ENCODE results near the gene KANSL1L. TPM values are rescaled to one million over a fixed set of nuclear protein-coding genes. Genes with fewer than 3 reads are reported as not detected.

KANSL1L gene
- total and polyA plus RNA-seq, 11 donors, result 6.1 to 24.9 (median 18.0) TPM

GRCh38 chr2:210170196-210170445, 1.1 kb downstream of the KANSL1L start:
- TF ChIP-seq CTCF (IDR thresholded peaks at IDR 0.05), result no peak
- TF ChIP-seq POLR2A (IDR thresholded peaks at IDR 0.05), result no peak
- H3K4me1 ChIP-seq, result peaks cover 3 to 52% (median 37%) of the 10 kb centered on the region in 12 donors

GRCh38 chr2:210169516-210170195, 1.6 kb downstream of the KANSL1L start:
- no peaks in the 10 kb centered on the region for H3K27me3 ChIP-seq
- H3K27ac ChIP-seq, result peak overlapping the region; percentile 97 to 100 (median 99)
- no peaks in the 10 kb centered on the region for H3K9me3 ChIP-seq
- ATAC-seq (peak in 1 of 4 donors; percentile 4), DNase-seq (no peak)
- 20 to 26% (median 23%) methylated on average over 6 of the region's 6 CpGs for WGBS, 4 donors
- intact Hi-C loops (cut with DNase I), result loop anchor here in 5 of 10 donors (2.0 to 10.0 kb wide), 3 partner anchors 65 to 167 kb away; partner anchors contain the start of gene RPE (in 5 of the 5)
- H3K4me3 ChIP-seq, result peak overlapping the region; percentile 32 to 97 (median 90)
- no peaks in the 10 kb centered on the region for H3K36me3 ChIP-seq
- no peak for TF ChIP-seq CTCF (IDR thresholded peaks at IDR 0.05)
- no peak for TF ChIP-seq POLR2A (IDR thresholded peaks at IDR 0.05)
- H3K4me1 ChIP-seq, result peaks cover 3 to 52% (median 37%) of the 10 kb centered on the region in 12 donors

More at GRCh38 chr2:210170196-210170445, 1.1 kb downstream of the KANSL1L start:
- Histone ChIP-seq H3K4me3 (peak overlapping the region; percentile 32 to 97 (median 90)), H3K27me3 (no peaks in the 10 kb centered on the region), H3K27ac (peak overlapping the region; percentile 97 to 100 (median 99)), H3K9me3 (no peaks in the 10 kb centered on the region), H3K36me3 (no peaks in the 10 kb centered on the region)
- ATAC-seq, result no peak
- 0 to 1% (median 0%) methylated on average over 6 of the region's 6 CpGs for WGBS, 4 donors
- no peak for DNase-seq
- intact Hi-C loops (cut with DNase I), result loop anchor here in 5 of 10 donors (2.0 to 5.0 kb wide), 2 partner anchors 167 to 168 kb away; partner anchors contain the start of gene RPE (in 5 of the 5)

- Histone ChIP-seq H3K27ac (peak overlapping the region in 11 of 12 donors; percentile 18 to 100 (median 99)), H3K27me3 (no peaks in the 10 kb centered on the region), H3K4me1 (peaks cover 4 to 59% (median 47%) of the 10 kb centered on the region in 12 donors), H3K9me3 (no peaks in the 10 kb centered on the region), H3K36me3 (no peaks in the 10 kb centered on the region), H3K4me3 (peak overlapping the region in 2 of 12 donors; percentile 13 to 91)
- intact Hi-C loops (cut with DNase I), result loop anchor here in 1 of 10 donors (10.0 kb wide), 1 partner anchor 62 kb away; no protein-coding TSS in a partner anchor
- 21 to 63% (median 37%) methylated on average over 1 of the region's 1 CpG for WGBS, 4 donors
- no peak for TF ChIP-seq POLR2A (IDR thresholded peaks at IDR 0.05)
- TF ChIP-seq CTCF (IDR thresholded peaks at IDR 0.05), result no peak
- DNase-seq (no peak), ATAC-seq (no peak)
These were observed 4.0 kb downstream of the KANSL1L start for GRCh38 chr2:210167227-210167626.

- H3K4me1 ChIP-seq, result peaks cover 4 to 48% (median 35%) of the 10 kb centered on the region in 12 donors
- H3K27ac ChIP-seq, result peak overlapping the region in 9 of 12 donors; percentile 1 to 55 (median 44)
- no peaks in the 10 kb centered on the region for H3K36me3 ChIP-seq
- TF ChIP-seq POLR2A (IDR thresholded peaks at IDR 0.05) (no peak), CTCF (IDR thresholded peaks at IDR 0.05) (no peak)
- no peaks in the 10 kb centered on the region for H3K9me3 ChIP-seq
- intact Hi-C loops (cut with DNase I), result loop anchor here in 1 of 10 donors (10.0 kb wide), 1 partner anchor 58 kb away; no protein-coding TSS in a partner anchor
- peak in 3 of 4 donors; percentile 18 to 45 (median 41) for ATAC-seq
- no peaks in the 10 kb centered on the region for H3K27me3 ChIP-seq
- no peak for DNase-seq
- 27 to 33% (median 29%) methylated on average over 6 of the region's 6 CpGs for WGBS, 4 donors
- H3K4me3 ChIP-seq, result peak overlapping the region in 3 of 12 donors; percentile 2 to 12 (median 2)
These were observed 8.6 kb downstream of the KANSL1L start for GRCh38 chr2:210162466-210163124.

Data from heart left ventricle (tissue), 16 donors.